Activated CD4-positive, alpha-beta T cell treated with anti-CD3 and anti-CD28 coated beads for 48 hours (primary cell): ENCODE data around the gene CCDC88A.
"Not testable (repeated sequence)": the region's sequence is repeated elsewhere in the genome, so short reads cannot be mapped to it uniquely, and the experiment has no call there.

Source experiments
- DNase-seq: peaks from one replicate; pipeline ENCODE4 v3.0.0-alpha.2; 2020

The CCDC88A gene

GRCh38 chr2:55370208-55370607 is 49.4 kb downstream of the CCDC88A start:
- DNase-seq: no peak

- no peak for DNase-seq
Observed at GRCh38 chr2:55365303-55365702, 54.4 kb downstream of the CCDC88A start.

- DNase-seq: no peak
Observed at GRCh38 chr2:55364189-55365055, 55.2 kb downstream of the CCDC88A start.

- no peak for DNase-seq
Observed at GRCh38 chr2:55363636-55364035, 56.0 kb downstream of the CCDC88A start.

GRCh38 chr2:55361465-55362189 is 58.0 kb downstream of the CCDC88A start:
- DNase-seq: no peak

- DNase-seq: no peak
Observed at GRCh38 chr2:55358451-55358850, 61.2 kb downstream of the CCDC88A start.

- no peak for DNase-seq
Observed at GRCh38 chr2:55357927-55358326, 61.7 kb downstream of the CCDC88A start.

GRCh38 chr2:55357164-55357563 is 62.5 kb downstream of the CCDC88A start:
- DNase-seq: no peak

- not testable (repeated sequence) for DNase-seq
Observed at GRCh38 chr2:55356136-55356535, 63.5 kb downstream of the CCDC88A start.

GRCh38 chr2:55355451-55355850 is 64.2 kb downstream of the CCDC88A start:
- DNase-seq: no peak

GRCh38 chr2:55351672-55352071 is 68.0 kb downstream of the CCDC88A start:
- DNase-seq: no peak

- DNase-seq: no peak
Observed at GRCh38 chr2:55345064-55345463, 74.6 kb downstream of the CCDC88A start.

- no peak for DNase-seq
Observed at GRCh38 chr2:55338268-55338667, 81.4 kb downstream of the CCDC88A start.

- no peak for DNase-seq
Observed at GRCh38 chr2:55334728-55335127, 84.9 kb downstream of the CCDC88A start.

GRCh38 chr2:55330541-55331297 is 88.9 kb downstream of the CCDC88A start:
- DNase-seq: no peak

- DNase-seq: no peak
Observed at GRCh38 chr2:55327470-55328230, 92.0 kb downstream of the CCDC88A start.

GRCh38 chr2:55314985-55315384 is 104.7 kb downstream of the CCDC88A start:
- DNase-seq: no peak

- DNase-seq: peak; percentile 65
Observed at GRCh38 chr2:55311444-55311870, 108.2 kb downstream of the CCDC88A start.

- DNase-seq: no peak
Observed at GRCh38 chr2:55309446-55309845, 110.2 kb downstream of the CCDC88A start.

GRCh38 chr2:55302241-55302640 is 117.4 kb downstream of the CCDC88A start:
- peak; percentile 25 for DNase-seq

- DNase-seq: no peak
Observed at GRCh38 chr2:55301277-55301676, 118.4 kb downstream of the CCDC88A start.

GRCh38 chr2:55296393-55296792 is 123.3 kb downstream of the CCDC88A start:
- DNase-seq: no peak

- DNase-seq: no peak
Observed at GRCh38 chr2:55283083-55283482, 136.6 kb downstream of the CCDC88A start.
